Measurements from ENCODE around the gene RIPOR3.

Gene RIPOR3

DNA sequence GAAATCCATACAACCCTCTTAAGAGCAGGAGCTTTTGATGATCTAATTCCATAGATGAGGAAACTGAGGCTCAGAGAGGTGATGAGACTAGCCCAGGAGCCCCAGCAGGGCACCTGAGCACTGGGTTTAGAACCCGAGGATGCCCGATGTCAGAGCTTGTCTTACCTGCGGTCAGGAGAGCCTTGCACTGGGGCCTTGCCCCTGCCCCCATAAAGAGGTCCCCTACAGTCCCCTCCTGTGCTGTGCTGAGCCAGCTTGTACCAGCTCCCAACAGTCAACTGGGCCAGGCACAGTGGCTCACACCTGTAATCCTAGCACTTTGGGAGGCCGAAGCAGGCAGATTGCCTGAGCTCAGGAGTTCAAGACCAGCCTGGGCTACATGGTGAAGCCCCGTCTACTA lies 58.6 kb downstream of the RIPOR3 start:
- CTCF ChIA-PET: no interaction called here
- TF ChIP-seq LEF1 (IDR thresholded peaks at IDR 0.05; ENCODE audit: borderline replicate concordance) (no peak), SP1 (IDR thresholded peaks at IDR 0.05) (no peak)
- DNase-seq (ENCODE audit: extremely low spot score): no peak
- POLR2A ChIA-PET: interaction anchor here (0.9 to 1.3 kb wide), 2 partner anchors 16 to 299 kb away, joined by 3 to 4 read pairs; partner anchors contain the start of gene ADNP

GRCh38 chr20:50632236-50632635 lies 59.1 kb downstream of the RIPOR3 start:
- ChIA-PET POLR2A (no interaction called here), CTCF (interaction anchor here (1.0 kb wide), 1 partner anchor 117 kb away, joined by 8 read pairs; no protein-coding TSS in a partner anchor)
- TF ChIP-seq FOXM1 (IDR thresholded peaks at IDR 0.05; ENCODE audit: borderline replicate concordance) (no peak), LEF1 (IDR thresholded peaks at IDR 0.05; ENCODE audit: borderline replicate concordance) (no peak), SP1 (IDR thresholded peaks at IDR 0.05) (no peak), FOXK2 (IDR thresholded peaks at IDR 0.05) (no peak), PKNOX1 (IDR thresholded peaks at IDR 0.05) (no peak), FOXA1 (IDR thresholded peaks at IDR 0.05) (no peak), SUZ12 (IDR thresholded peaks at IDR 0.05) (no peak), CTBP1 (IDR thresholded peaks at IDR 0.05; ENCODE audit: borderline replicate concordance) (no peak)
- DNase-seq (ENCODE audit: extremely low spot score): no peak

GRCh38 chr20:50630578-50631263 lies 60.6 kb downstream of the RIPOR3 start:
- no peak for DNase-seq (ENCODE audit: extremely low spot score)
- ChIA-PET CTCF (interaction anchor here (1.5 kb wide), 1 partner anchor 119 kb away, joined by 4 read pairs; no protein-coding TSS in a partner anchor), POLR2A (no interaction called here)
- TF ChIP-seq L3MBTL2 (conservative IDR thresholded peaks at IDR 0.05) (no peak), ARNT (IDR thresholded peaks at IDR 0.05) (no peak), CTBP1 (IDR thresholded peaks at IDR 0.05; ENCODE audit: borderline replicate concordance) (no peak)

DNA sequence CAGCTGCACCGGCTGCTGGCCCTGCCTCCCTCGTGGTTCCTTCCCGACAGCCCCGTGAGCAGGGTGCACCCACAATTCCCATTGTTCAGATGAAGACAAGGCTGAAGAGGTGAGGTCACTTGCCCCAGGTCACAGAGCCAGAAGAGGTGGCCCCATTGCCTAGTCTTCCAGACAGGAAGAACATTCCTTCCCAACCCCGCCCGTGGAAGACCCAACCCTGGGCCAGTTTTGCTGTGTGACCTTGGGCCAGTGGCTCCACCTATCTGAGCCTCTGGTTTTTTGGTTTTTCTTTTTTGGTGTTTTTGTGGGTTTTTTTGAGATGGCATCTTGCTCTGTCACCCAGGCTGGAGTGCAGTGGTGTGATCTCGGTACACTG lies 61.7 kb downstream of the RIPOR3 start:
- CTCF ChIA-PET: interaction anchor here (1.0 to 1.6 kb wide), 3 partner anchors 115 to 165 kb away, joined by 3 to 7 read pairs (median 4); partner anchors contain the start of gene BCAS4
- no peak for TF ChIP-seq SUZ12 (IDR thresholded peaks at IDR 0.05)
- TF ChIP-seq LEF1 (IDR thresholded peaks at IDR 0.05; ENCODE audit: borderline replicate concordance): no peak
- TF ChIP-seq CTBP1 (IDR thresholded peaks at IDR 0.05; ENCODE audit: borderline replicate concordance): no peak
- no peak for TF ChIP-seq NFRKB (IDR thresholded peaks at IDR 0.05)
- no peak for TF ChIP-seq HDGF (IDR thresholded peaks at IDR 0.05; ENCODE audit: borderline replicate concordance)
- no peak for TF ChIP-seq L3MBTL2 (conservative IDR thresholded peaks at IDR 0.05)
- TF ChIP-seq ZNF384 (IDR thresholded peaks at IDR 0.05): no peak
- TF ChIP-seq ELF4 (IDR thresholded peaks at IDR 0.05): no peak
- TF ChIP-seq TARDBP (IDR thresholded peaks at IDR 0.05): no peak
- TF ChIP-seq SP1 (IDR thresholded peaks at IDR 0.05): no peak
- no peak for TF ChIP-seq ARNT (IDR thresholded peaks at IDR 0.05)
- TF ChIP-seq PKNOX1 (IDR thresholded peaks at IDR 0.05): no peak
- no peak for DNase-seq (ENCODE audit: extremely low spot score)
- POLR2A ChIA-PET: no interaction called here

GRCh38 chr20:50628853-50629669 lies 62.3 kb downstream of the RIPOR3 start:
- POLR2A ChIA-PET: interaction anchor here (0.7 kb wide), 1 partner anchor 162 kb away, joined by 3 read pairs; no protein-coding TSS in a partner anchor
- DNase-seq (ENCODE audit: extremely low spot score): no peak
- no peak for TF ChIP-seq BHLHE40 (IDR thresholded peaks at IDR 0.05; ENCODE audit: borderline replicate concordance)
- no peak for TF ChIP-seq NFRKB (IDR thresholded peaks at IDR 0.05)
- no peak for TF ChIP-seq HDGF (IDR thresholded peaks at IDR 0.05; ENCODE audit: borderline replicate concordance)
- no peak for TF ChIP-seq TARDBP (IDR thresholded peaks at IDR 0.05)
- TF ChIP-seq LEF1 (IDR thresholded peaks at IDR 0.05; ENCODE audit: borderline replicate concordance): no peak
- TF ChIP-seq FOXK2 (IDR thresholded peaks at IDR 0.05): no peak
- TF ChIP-seq L3MBTL2 (conservative IDR thresholded peaks at IDR 0.05): no peak
- no peak for TF ChIP-seq ARNT (IDR thresholded peaks at IDR 0.05)
- TF ChIP-seq FOXM1 (IDR thresholded peaks at IDR 0.05; ENCODE audit: borderline replicate concordance): no peak
- no peak for TF ChIP-seq PKNOX1 (IDR thresholded peaks at IDR 0.05)
- TF ChIP-seq ZNF384 (IDR thresholded peaks at IDR 0.05): no peak
- CTCF ChIA-PET: interaction anchor here (1.0 to 1.9 kb wide), 5 partner anchors 85 to 166 kb away, joined by 3 to 7 read pairs (median 4); partner anchors contain the start of gene BCAS4

- ChIA-PET POLR2A (interaction anchor here (0.7 kb wide), 1 partner anchor 162 kb away, joined by 3 read pairs; no protein-coding TSS in a partner anchor), CTCF (interaction anchor here (1.2 to 1.9 kb wide), 3 partner anchors 85 to 160 kb away, joined by 3 to 7 read pairs (median 4); no protein-coding TSS in a partner anchor)
- no peak for DNase-seq (ENCODE audit: extremely low spot score)
- TF ChIP-seq PKNOX1 (IDR thresholded peaks at IDR 0.05): no peak
- TF ChIP-seq L3MBTL2 (conservative IDR thresholded peaks at IDR 0.05): no peak
- TF ChIP-seq SP1 (IDR thresholded peaks at IDR 0.05): no peak
- no peak for TF ChIP-seq NFRKB (IDR thresholded peaks at IDR 0.05)
- no peak for TF ChIP-seq CTBP1 (IDR thresholded peaks at IDR 0.05; ENCODE audit: borderline replicate concordance)
- no peak for TF ChIP-seq HDGF (IDR thresholded peaks at IDR 0.05; ENCODE audit: borderline replicate concordance)
- TF ChIP-seq ARNT (IDR thresholded peaks at IDR 0.05): no peak
- TF ChIP-seq FOXM1 (IDR thresholded peaks at IDR 0.05; ENCODE audit: borderline replicate concordance): no peak
- no peak for TF ChIP-seq FOXK2 (IDR thresholded peaks at IDR 0.05)
- no peak for TF ChIP-seq ZNF384 (IDR thresholded peaks at IDR 0.05)
- TF ChIP-seq TARDBP (IDR thresholded peaks at IDR 0.05): no peak
- no peak for TF ChIP-seq BHLHE40 (IDR thresholded peaks at IDR 0.05; ENCODE audit: borderline replicate concordance)
- TF ChIP-seq LEF1 (IDR thresholded peaks at IDR 0.05; ENCODE audit: borderline replicate concordance): no peak
- TF ChIP-seq ELF4 (IDR thresholded peaks at IDR 0.05): no peak
- TF ChIP-seq FOXA1 (IDR thresholded peaks at IDR 0.05): no peak
- TF ChIP-seq SUZ12 (IDR thresholded peaks at IDR 0.05): no peak
Measured at GRCh38 chr20:50628332-50628731, 63.0 kb downstream of the RIPOR3 start.

Data from HEK293T (cell line).